ENCODE data around the gene OR4D9. TPM values are rescaled to one million over a fixed set of nuclear protein-coding genes. Genes with fewer than 3 reads are reported as not detected.
A peak's percentile ranks its signal among the peaks of the same experiment; 100 is the strongest.

Gene OR4D9
- total and polyA plus RNA-seq, 2 of the 8 experiments (the other 6 are each of a cell fraction or from before 2014, with no cell fraction given): not detected

- CTCF ChIA-PET (ENCODE audit: partially characterized antibody): interaction anchor here (0.6 to 1.8 kb wide), 4 partner anchors 10 to 26 kb away, joined by 3 to 4 read pairs (median 4); no protein-coding TSS in a partner anchor
- no peak overlapping the region for H4K5ac ChIP-seq (ENCODE audit: insufficient read length, low read depth, low read length)
- no peak overlapping the region for H3K27ac ChIP-seq (ENCODE audit: low read depth, low read length)
- H3K27me3 ChIP-seq (replicated peaks in 1 of 4; ENCODE audit: control insufficient read depth in 3 of 4, extremely low read depth in 1 of 4, insufficient read depth in 3 of 4, low read length in 3 of 4): no peaks in the 10 kb centered on the region; a peak in 1 of 7 replicates
- peaks cover 24% of the 10 kb centered on the region for H3K23me2 ChIP-seq (ENCODE audit: low read depth, low read length)
- H3K4me3 ChIP-seq (ENCODE audit: extremely low read depth in 1 of 4, insufficient read depth in 2 of 4, low read depth in 3 of 4, low read length in 4 of 4): peak overlapping the region; percentile 83 to 95 (median 94)
- no peaks in the 10 kb centered on the region for H3K9me3 ChIP-seq (ENCODE audit: insufficient read depth in 2 of 2, low read depth in 1 of 2, low read length in 1 of 2)
- peak overlapping the region in 3 of 4 experiments; percentile 15 to 87 (median 62); a peak in 5 of 7 replicates for H3K9ac ChIP-seq (replicated peaks in 1 of 4; ENCODE audit: extremely low read depth in 1 of 4, low read depth in 3 of 4, low read length in 3 of 4)
- no peak overlapping the region for H3K56ac ChIP-seq (replicated peaks; ENCODE audit: insufficient read length, low read depth, low read length)
- H4K20me1 ChIP-seq (replicated peaks in 1 of 2; ENCODE audit: control insufficient read depth in 1 of 2, insufficient read depth in 2 of 2, low read length in 2 of 2): no peaks in the 10 kb centered on the region
- peaks cover 2 to 5% (median 3%) of the 10 kb centered on the region in 4 experiments; a peak in 6 of 7 replicates for H3K4me1 ChIP-seq (replicated peaks in 1 of 4; ENCODE audit: control insufficient read depth in 3 of 4, insufficient read depth in 4 of 4, low read length in 3 of 4)
- H2BK12ac ChIP-seq (ENCODE audit: low read depth, low read length): no peak overlapping the region
- H2AK5ac ChIP-seq (ENCODE audit: low read depth, low read length): no peak overlapping the region
- no peak overlapping the region for H4K91ac ChIP-seq (replicated peaks; ENCODE audit: insufficient read length, low read length)
- no peaks in the 10 kb centered on the region for H3K79me1 ChIP-seq (ENCODE audit: low read depth, low read length)
- H3K4ac ChIP-seq (replicated peaks; ENCODE audit: insufficient read length, low read depth, low read length): no peak overlapping the region
- FAIRE-seq (no peak), DNase-seq (ENCODE audit: low read depth in 1 of 2, low spot score in 2 of 2) (peak; percentile 68 to 93)
- H2BK15ac ChIP-seq (ENCODE audit: low read length): no peak overlapping the region
- H3K36me3 ChIP-seq (ENCODE audit: control insufficient read depth in 2 of 4, insufficient read depth in 4 of 4, low read length in 3 of 4): no peaks in the 10 kb centered on the region
- H2AFZ ChIP-seq (ENCODE audit: low read length): peak overlapping the region; percentile 93
- H4K8ac ChIP-seq (ENCODE audit: extremely low read depth, insufficient read depth, low read length): no peak overlapping the region
- H3K79me2 ChIP-seq (ENCODE audit: control insufficient read depth in 1 of 2, insufficient read depth in 2 of 2, low read length in 2 of 2): no peaks in the 10 kb centered on the region
- H3K4me2 ChIP-seq (ENCODE audit: insufficient read depth in 1 of 2, low read depth in 2 of 2, low read length in 2 of 2): peak overlapping the region; percentile 76 to 80
- H3K23ac ChIP-seq (ENCODE audit: insufficient read length): no peak overlapping the region
- no peak overlapping the region for H3K14ac ChIP-seq (ENCODE audit: insufficient read length)
- H2BK5ac ChIP-seq (ENCODE audit: low read depth, low read length): no peak overlapping the region
- H2BK120ac ChIP-seq (replicated peaks; ENCODE audit: low read depth, low read length): no peak overlapping the region
- POLR2A ChIA-PET (ENCODE audit: partially characterized antibody): interaction anchor here (0.9 to 3.3 kb wide), 4 partner anchors 10 to 199 kb away, joined by 3 to 16 read pairs (median 6); partner anchors contain the start of genes PATL1 and STX3
- H3K18ac ChIP-seq (ENCODE audit: extremely low read depth, low read length): peak overlapping the region; percentile 71; the same call in 1 of the 2 replicates
- 6% methylated on average over 30 of the region's 30 CpGs; no CpG with 5 or more reads in 1 of the 2 experiments for WGBS, 2 experiments (ENCODE audit: extremely low coverage in 1 of 2, insufficient coverage in 1 of 2, insufficient read length in 1 of 2, insufficient replicate concordance in 2 of 2, low coverage in 1 of 2, low lambda C conversion rate in 2 of 2, missing lambda C conversion rate in 1 of 2)
- no peak overlapping the region for H2BK20ac ChIP-seq (ENCODE audit: low read length)
- TF ChIP-seq CHD1 (IDR thresholded peaks at IDR 0.05; ENCODE audit: low read depth, low read length) (no peak), RBBP5 (IDR thresholded peaks at IDR 0.05; ENCODE audit: borderline replicate concordance, low read depth, low read length) (peak; percentile 96; the same call in 1 of the 2 replicates), SIRT6 (IDR thresholded peaks at IDR 0.05; ENCODE audit: low read length) (no peak), SP1 (IDR thresholded peaks at IDR 0.05; ENCODE audit: low read depth, low read length) (0 out of 2 replicates have a peak, but pooled peaks have one; percentile 24), SAP30 (IDR thresholded peaks at IDR 0.05; ENCODE audit: insufficient read depth, insufficient replicate concordance, low read length) (peak; percentile 73), HDAC2 (IDR thresholded peaks at IDR 0.05; ENCODE audit: borderline replicate concordance in 1 of 2, low read depth in 2 of 2, low read length in 2 of 2) (no peak), MAFK (IDR thresholded peaks at IDR 0.05; ENCODE audit: low read depth, low read length) (peak; percentile 76; the same call in 1 of the 2 replicates), TAF7 (optimal IDR thresholded peaks at IDR 0.05; ENCODE audit: borderline replicate concordance, low read depth, low read length) (peak; percentile 37), TEAD4 (IDR thresholded peaks at IDR 0.05; ENCODE audit: low read depth, low read length) (peak; percentile 92), TBP (IDR thresholded peaks at IDR 0.05; ENCODE audit: low read depth, low read length) (peak; percentile 99), TAF1 (IDR thresholded peaks at IDR 0.05; ENCODE audit: low read depth, low read length) (no peak)
Observed at GRCh38 chr11:59556115-59556916, 45.0 kb downstream of the OR4D9 start.

All from H1 (cell line).